Neural cell (in vitro differentiated cells): ENCODE measurements around the gene KLHL36. TPM values are rescaled to one million over a fixed set of nuclear protein-coding genes. Genes with fewer than 3 reads are reported as not detected.

Source experiments
- H2AFZ ChIP-seq: fragments of 200-600, 300-800 bp; sonication (generic), shearing (Covaris generic); 2 replicates; pipeline ENCODE4 v1.6.0; 2014; ENCODE audit warnings: low read depth, mild to moderate bottlenecking, antibody characterized with exemption, low read length, moderate library complexity
- H3F3A ChIP-seq: fragments of 200-600 bp; shearing (Covaris generic); 2 replicates; pipeline ENCODE4 v1.6.1; 2016; ENCODE audit warnings: mild to moderate bottlenecking, moderate library complexity, mixed read lengths, antibody characterized with exemption, low read length; ENCODE audit not compliant: insufficient read depth, poor library complexity, severe bottlenecking
- H3K27ac ChIP-seq: fragments of 200-600, 300-800 bp; sonication (generic), shearing (Covaris generic); 2 replicates; pipeline ENCODE4 v1.5.1; 2014; ENCODE audit warnings: mild to moderate bottlenecking, low read length, moderate library complexity
- H3K27me3 ChIP-seq: fragments of 300-800, 200-600 bp; sonication (generic), shearing (Covaris generic); 2 replicates; pipeline ENCODE4 v1.6.0; 2014; ENCODE audit warnings: mild to moderate bottlenecking, low read depth, low read length, moderate library complexity; ENCODE audit not compliant: insufficient read depth
- H3K36me3 ChIP-seq: fragments of 300-800, 200-600 bp; sonication (generic), shearing (Covaris generic); 2 replicates; pipeline ENCODE4 v1.5.1; 2014; ENCODE audit warnings: mild to moderate bottlenecking, antibody characterized with exemption, low read length, moderate library complexity; ENCODE audit not compliant: insufficient read depth
- H3K4me2 ChIP-seq: fragments of 300-800, 200-600 bp; sonication (generic), shearing (Covaris generic); 2 replicates; pipeline ENCODE4 v1.6.0; 2014; ENCODE audit warnings: mild to moderate bottlenecking, low read length
- H3K4me3 ChIP-seq: fragments of 300-800, 200-600 bp; sonication (generic), shearing (Covaris generic); 2 replicates; pipeline ENCODE4 v1.5.1; 2014; ENCODE audit warnings: mild to moderate bottlenecking, low read length, moderate library complexity
- H3K79me2 ChIP-seq: fragments of 200-600 bp; shearing (Covaris generic); replicated peaks from 2 replicates; pipeline ENCODE4 v1.6.0; 2014; ENCODE audit warnings: mild to moderate bottlenecking, low read length, moderate library complexity; ENCODE audit not compliant: insufficient read depth
- H3K9ac ChIP-seq: fragments of 300-800, 200-600 bp; sonication (generic), shearing (Covaris generic); 2 replicates; pipeline ENCODE4 v1.6.1; 2016; ENCODE audit warnings: mild to moderate bottlenecking, low read length, mixed read lengths
- H3K9me2 ChIP-seq: fragments of 200-600 bp; shearing (Covaris generic); 2 replicates; pipeline ENCODE4 v1.6.1; 2016; ENCODE audit warnings: mild to moderate bottlenecking, low read length, mixed read lengths; ENCODE audit not compliant: insufficient read depth
- H3K9me3 ChIP-seq: fragments of 200-600, 300-800 bp; sonication (generic), shearing (Covaris generic); 2 replicates; pipeline ENCODE4 v1.6.1; 2016; ENCODE audit warnings: mild to moderate bottlenecking, mixed run types, low read length, moderate library complexity, mixed read lengths
- H4K20me1 ChIP-seq: fragments of 200-600 bp; shearing (Covaris generic); 2 replicates; pipeline ENCODE4 v1.6.1; 2016; ENCODE audit warnings: mild to moderate bottlenecking, mixed run types; ENCODE audit not compliant: insufficient read depth
- EP300 ChIP-seq: fragments of 450-650 bp; conservative IDR thresholded peaks from 2 replicates; pipeline ENCODE4 v1.6.1; 2014; ENCODE audit warnings: antibody characterized with exemption, mild to moderate bottlenecking, moderate library complexity; ENCODE audit not compliant: poor library complexity, severe bottlenecking
- EZH2 ChIP-seq: fragments of 200-600, 300-800 bp; shearing (Covaris generic), sonication (generic); IDR thresholded peaks from 2 replicates; pipeline ENCODE4 v1.6.1; 2014; ENCODE audit warnings: antibody characterized with exemption, low read length, borderline replicate concordance, mild to moderate bottlenecking; ENCODE audit not compliant: insufficient read depth, poor library complexity, severe bottlenecking
- MXI1 ChIP-seq: fragments of 450-650 bp; conservative IDR thresholded peaks from 2 replicates; pipeline ENCODE4 v1.6.1; 2014; ENCODE audit warnings: antibody characterized with exemption, mild to moderate bottlenecking; ENCODE audit not compliant: poor library complexity, severe bottlenecking
- POLR2AphosphoS5 ChIP-seq: IDR thresholded peaks from 2 replicates; pipeline ENCODE4 v1.6.1; 2012
- RAD21 ChIP-seq: fragments of 450-650 bp; conservative IDR thresholded peaks from 2 replicates; pipeline ENCODE4 v1.6.1; 2014; ENCODE audit warnings: antibody characterized with exemption, mild to moderate bottlenecking, moderate library complexity
- SMC3 ChIP-seq: fragments of 450-650 bp; conservative IDR thresholded peaks from 2 replicates; pipeline ENCODE4 v1.6.1; 2014; ENCODE audit warnings: antibody characterized with exemption, mild to moderate bottlenecking, moderate library complexity; ENCODE audit not compliant: poor library complexity
- TAF1 ChIP-seq: IDR thresholded peaks from 2 replicates; pipeline ENCODE4 v1.6.1; 2012; ENCODE audit warnings: low read depth
- polyA plus RNA-seq: library from polyadenylated mRNA; depleted of rRNA; stranded (reverse); fragments of >200 nt; gene quantifications from 2 replicates; pipeline ENCODE4 v1.2.3, GENCODE V29; 2014
- TF ChIP-seq, protein P1 (sequence below): IDR thresholded peaks from 2 replicates; pipeline ENCODE4 v1.6.1; 2012; ENCODE audit warnings: borderline replicate concordance
- TF ChIP-seq, protein P2 (sequence below): fragments of 450-650 bp; IDR thresholded peaks from 2 replicates; pipeline ENCODE4 v1.5.1; 2014; ENCODE audit warnings: antibody characterized with exemption, mild to moderate bottlenecking, moderate library complexity; ENCODE audit not compliant: poor library complexity, severe bottlenecking

Gene KLHL36
- polyA plus RNA-seq, 1 donor from 2014 or later = 43.8 TPM

DNA sequence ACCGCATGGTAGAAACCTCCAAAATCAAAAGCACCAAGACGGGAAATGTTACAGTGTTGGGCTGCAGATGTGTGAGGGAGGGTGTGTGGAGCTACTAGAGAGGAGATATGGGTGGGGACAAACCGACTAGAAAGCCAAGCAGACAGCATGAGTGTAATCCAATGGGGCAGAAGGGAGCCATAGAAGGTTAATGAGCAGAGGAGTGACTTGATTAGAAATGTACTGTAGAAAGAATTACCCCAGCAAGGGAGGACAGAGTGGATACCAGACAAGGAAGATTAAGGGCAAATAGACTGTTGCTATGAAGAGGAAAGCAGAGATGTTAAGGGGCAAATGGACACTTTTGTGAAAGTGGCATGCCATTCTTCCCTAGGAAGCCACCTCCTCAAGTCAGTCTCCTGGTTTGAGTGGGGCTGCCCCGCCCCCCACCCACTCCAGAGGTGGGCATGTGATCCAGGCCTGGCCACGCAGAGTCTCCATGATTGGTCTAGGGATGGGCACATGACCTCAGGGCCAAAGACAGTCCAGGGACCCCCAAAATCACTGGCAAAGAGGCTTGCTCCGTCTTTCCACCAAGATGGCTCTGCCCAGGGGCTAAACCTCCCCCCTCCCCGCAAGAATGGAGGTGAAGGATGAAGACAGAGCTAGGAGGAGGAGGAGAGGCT is 34.8 kb upstream of the KLHL36 start:
- Histone ChIP-seq H3K79me2 (peaks cover 31% of the 10 kb centered on the region), H3K4me3 (no peak overlapping the region), H3K4me2 (no peak overlapping the region), H3K9me3 (no peaks in the 10 kb centered on the region), H4K20me1 (no peaks in the 10 kb centered on the region), H3K9me2 (no peaks in the 10 kb centered on the region), H3F3A (no peaks in the 10 kb centered on the region), H3K27me3 (no peaks in the 10 kb centered on the region), H2AFZ (no peak overlapping the region), H3K27ac (no peak overlapping the region), H3K9ac (no peak overlapping the region), H3K36me3 (no peaks in the 10 kb centered on the region)
- no peak for TF ChIP-seq SMC3
- no peak for TF ChIP-seq TAF1
- TF ChIP-seq MXI1 = no peak
- TF ChIP-seq, protein P1, sequence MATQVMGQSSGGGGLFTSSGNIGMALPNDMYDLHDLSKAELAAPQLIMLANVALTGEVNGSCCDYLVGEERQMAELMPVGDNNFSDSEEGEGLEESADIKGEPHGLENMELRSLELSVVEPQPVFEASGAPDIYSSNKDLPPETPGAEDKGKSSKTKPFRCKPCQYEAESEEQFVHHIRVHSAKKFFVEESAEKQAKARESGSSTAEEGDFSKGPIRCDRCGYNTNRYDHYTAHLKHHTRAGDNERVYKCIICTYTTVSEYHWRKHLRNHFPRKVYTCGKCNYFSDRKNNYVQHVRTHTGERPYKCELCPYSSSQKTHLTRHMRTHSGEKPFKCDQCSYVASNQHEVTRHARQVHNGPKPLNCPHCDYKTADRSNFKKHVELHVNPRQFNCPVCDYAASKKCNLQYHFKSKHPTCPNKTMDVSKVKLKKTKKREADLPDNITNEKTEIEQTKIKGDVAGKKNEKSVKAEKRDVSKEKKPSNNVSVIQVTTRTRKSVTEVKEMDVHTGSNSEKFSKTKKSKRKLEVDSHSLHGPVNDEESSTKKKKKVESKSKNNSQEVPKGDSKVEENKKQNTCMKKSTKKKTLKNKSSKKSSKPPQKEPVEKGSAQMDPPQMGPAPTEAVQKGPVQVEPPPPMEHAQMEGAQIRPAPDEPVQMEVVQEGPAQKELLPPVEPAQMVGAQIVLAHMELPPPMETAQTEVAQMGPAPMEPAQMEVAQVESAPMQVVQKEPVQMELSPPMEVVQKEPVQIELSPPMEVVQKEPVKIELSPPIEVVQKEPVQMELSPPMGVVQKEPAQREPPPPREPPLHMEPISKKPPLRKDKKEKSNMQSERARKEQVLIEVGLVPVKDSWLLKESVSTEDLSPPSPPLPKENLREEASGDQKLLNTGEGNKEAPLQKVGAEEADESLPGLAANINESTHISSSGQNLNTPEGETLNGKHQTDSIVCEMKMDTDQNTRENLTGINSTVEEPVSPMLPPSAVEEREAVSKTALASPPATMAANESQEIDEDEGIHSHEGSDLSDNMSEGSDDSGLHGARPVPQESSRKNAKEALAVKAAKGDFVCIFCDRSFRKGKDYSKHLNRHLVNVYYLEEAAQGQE = no peak
- TF ChIP-seq EP300 = no peak
- TF ChIP-seq RAD21 = no peak
- TF ChIP-seq POLR2AphosphoS5 = no peak
- TF ChIP-seq, protein P2, sequence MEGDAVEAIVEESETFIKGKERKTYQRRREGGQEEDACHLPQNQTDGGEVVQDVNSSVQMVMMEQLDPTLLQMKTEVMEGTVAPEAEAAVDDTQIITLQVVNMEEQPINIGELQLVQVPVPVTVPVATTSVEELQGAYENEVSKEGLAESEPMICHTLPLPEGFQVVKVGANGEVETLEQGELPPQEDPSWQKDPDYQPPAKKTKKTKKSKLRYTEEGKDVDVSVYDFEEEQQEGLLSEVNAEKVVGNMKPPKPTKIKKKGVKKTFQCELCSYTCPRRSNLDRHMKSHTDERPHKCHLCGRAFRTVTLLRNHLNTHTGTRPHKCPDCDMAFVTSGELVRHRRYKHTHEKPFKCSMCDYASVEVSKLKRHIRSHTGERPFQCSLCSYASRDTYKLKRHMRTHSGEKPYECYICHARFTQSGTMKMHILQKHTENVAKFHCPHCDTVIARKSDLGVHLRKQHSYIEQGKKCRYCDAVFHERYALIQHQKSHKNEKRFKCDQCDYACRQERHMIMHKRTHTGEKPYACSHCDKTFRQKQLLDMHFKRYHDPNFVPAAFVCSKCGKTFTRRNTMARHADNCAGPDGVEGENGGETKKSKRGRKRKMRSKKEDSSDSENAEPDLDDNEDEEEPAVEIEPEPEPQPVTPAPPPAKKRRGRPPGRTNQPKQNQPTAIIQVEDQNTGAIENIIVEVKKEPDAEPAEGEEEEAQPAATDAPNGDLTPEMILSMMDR = no peak
- no peak for TF ChIP-seq EZH2

DNA sequence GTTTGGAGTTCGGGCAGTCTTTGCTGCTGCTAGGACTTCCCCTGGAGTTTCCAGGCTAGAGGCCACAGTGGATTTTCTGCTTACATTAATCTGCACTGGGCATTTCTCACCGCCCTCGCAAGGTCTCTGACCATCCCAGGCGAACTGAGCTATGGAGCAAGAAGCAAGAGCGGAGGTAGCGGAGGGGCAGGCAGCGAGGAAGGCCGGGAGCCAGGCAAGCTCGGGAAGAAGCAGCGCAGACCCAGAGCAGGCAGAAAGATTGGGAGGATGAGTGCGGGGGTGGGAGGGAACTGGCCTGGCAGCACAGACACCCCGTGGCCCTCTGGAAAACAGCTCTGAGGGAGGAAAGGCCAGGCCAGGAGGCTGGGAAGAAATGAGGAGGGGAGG is 34.2 kb upstream of the KLHL36 start:
- no peak overlapping the region for H3K4me2 ChIP-seq
- no peak overlapping the region for H3K4me3 ChIP-seq
- peaks cover 31% of the 10 kb centered on the region for H3K79me2 ChIP-seq
- no peak overlapping the region for H3K27ac ChIP-seq
- TF ChIP-seq RAD21 (no peak), SMC3 (no peak), EP300 (no peak), TAF1 (no peak), POLR2AphosphoS5 (no peak), MXI1 (no peak)
- TF ChIP-seq, protein P2 = no peak
- TF ChIP-seq, protein P1 = no peak
- no peaks in the 10 kb centered on the region for H3K9me2 ChIP-seq
- no peaks in the 10 kb centered on the region for H4K20me1 ChIP-seq
- H3K9me3 ChIP-seq = no peaks in the 10 kb centered on the region
- H3K9ac ChIP-seq = no peak overlapping the region
- no peaks in the 10 kb centered on the region for H3F3A ChIP-seq
- H3K36me3 ChIP-seq = no peaks in the 10 kb centered on the region
- H2AFZ ChIP-seq = no peak overlapping the region
- H3K27me3 ChIP-seq = no peaks in the 10 kb centered on the region
